ENCODE measurements around the gene MS4A3. TPM values are rescaled to one million over a fixed set of nuclear protein-coding genes. Genes with fewer than 3 reads are reported as not detected.
A peak's percentile ranks its signal among the peaks of the same experiment; 100 is the strongest.
"Not testable (repeated sequence)": the region's sequence is repeated elsewhere in the genome, so short reads cannot be mapped to it uniquely, and the experiment has no call there.

Gene MS4A3, protein sequence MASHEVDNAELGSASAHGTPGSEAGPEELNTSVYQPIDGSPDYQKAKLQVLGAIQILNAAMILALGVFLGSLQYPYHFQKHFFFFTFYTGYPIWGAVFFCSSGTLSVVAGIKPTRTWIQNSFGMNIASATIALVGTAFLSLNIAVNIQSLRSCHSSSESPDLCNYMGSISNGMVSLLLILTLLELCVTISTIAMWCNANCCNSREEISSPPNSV
- total RNA-seq, result 1 to 10 TPM; 1.2 to 1.7 TPM
- polyA plus RNA-seq (ENCODE audit: insufficient read depth, low read depth, low replicate concordance), result 0.63 TPM
- long read RNA-seq, donor 1, partial matches to known transcripts, result 0 of 1 reads
- long read RNA-seq, donor 1, other reads (novel, unspliced or antisense), result 0 of 1 reads
- long read RNA-seq, donor 2, result 0 reads

DNA sequence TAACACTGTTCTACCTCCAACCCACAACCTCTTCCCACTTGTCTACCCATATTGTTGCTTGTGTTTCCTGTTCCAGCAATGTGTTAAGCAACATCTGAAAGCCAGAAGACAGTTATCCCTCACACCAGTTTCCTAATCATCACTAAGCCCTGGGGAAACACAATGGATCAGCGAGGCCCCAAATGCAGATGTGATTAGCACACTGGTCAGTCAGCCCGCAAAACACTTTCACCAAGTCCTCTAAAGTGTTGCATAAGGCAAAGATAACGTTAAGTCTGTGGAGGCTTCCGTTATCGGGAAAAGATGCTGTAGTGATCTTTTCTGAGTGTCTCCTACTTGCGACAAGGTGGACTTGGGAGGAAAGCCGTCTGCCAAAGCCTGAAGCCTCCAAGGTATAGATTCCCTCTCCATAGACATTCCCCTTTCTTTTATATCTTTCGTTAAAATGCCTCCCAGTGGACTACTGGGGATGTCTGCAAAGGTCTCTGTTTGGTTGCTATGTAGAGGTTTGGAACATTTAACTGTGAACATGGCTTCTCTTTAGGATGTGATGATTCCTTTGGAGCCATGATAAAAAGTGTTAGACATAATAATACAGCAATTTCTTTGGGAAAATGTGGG, at the start of gene MS4A3:
MS4A3 (plus strand) TSS at position 317 of the 621 bp plus-strand sequence. CDS start 4,496 bp downstream, outside the sequence.
- no peak for DNase-seq
- no peak for TF ChIP-seq POLR2A (IDR thresholded peaks at IDR 0.05)
- TF ChIP-seq, protein P1, sequence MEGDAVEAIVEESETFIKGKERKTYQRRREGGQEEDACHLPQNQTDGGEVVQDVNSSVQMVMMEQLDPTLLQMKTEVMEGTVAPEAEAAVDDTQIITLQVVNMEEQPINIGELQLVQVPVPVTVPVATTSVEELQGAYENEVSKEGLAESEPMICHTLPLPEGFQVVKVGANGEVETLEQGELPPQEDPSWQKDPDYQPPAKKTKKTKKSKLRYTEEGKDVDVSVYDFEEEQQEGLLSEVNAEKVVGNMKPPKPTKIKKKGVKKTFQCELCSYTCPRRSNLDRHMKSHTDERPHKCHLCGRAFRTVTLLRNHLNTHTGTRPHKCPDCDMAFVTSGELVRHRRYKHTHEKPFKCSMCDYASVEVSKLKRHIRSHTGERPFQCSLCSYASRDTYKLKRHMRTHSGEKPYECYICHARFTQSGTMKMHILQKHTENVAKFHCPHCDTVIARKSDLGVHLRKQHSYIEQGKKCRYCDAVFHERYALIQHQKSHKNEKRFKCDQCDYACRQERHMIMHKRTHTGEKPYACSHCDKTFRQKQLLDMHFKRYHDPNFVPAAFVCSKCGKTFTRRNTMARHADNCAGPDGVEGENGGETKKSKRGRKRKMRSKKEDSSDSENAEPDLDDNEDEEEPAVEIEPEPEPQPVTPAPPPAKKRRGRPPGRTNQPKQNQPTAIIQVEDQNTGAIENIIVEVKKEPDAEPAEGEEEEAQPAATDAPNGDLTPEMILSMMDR (IDR thresholded peaks at IDR 0.05), result no peak
- 76 to 81% methylated on average over 8 of the region's 8 CpGs for WGBS, 2 donors
- Histone ChIP-seq H3K27ac (no peak within 1 kb of the TSS), H3K36me3 (ENCODE audit: low read depth, missing control alignments) (no peaks in the 10 kb centered on the region), H3K4me3 (no peak within 1 kb of the TSS), H3K27me3 (no peaks in the 10 kb centered on the region), H3K4me1 (no peaks in the 10 kb centered on the region), H3K9me3 (no peaks in the 10 kb centered on the region)
- intact Hi-C loops (cut with DNase I; ENCODE audit: low total_unique reads), result no loop called here

DNA sequence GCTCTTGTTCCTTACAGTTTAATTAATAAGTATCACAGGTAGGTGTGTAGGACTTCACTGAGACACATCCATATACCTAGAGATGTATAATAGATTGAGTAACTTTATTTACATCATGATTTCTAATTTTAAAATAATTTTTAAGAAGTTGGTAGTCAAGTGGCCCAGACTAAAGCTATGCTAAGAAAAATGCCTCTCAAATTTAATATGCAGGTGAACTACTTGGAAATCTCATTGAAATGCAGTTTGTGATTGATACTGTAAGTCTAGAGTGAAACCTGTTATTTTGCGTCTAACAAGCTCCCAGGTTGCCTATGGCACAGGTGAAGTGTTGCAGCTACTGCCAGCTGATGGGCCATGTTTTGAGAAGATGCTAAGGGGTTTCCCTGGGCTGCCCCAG, 39.6 kb upstream of the MS4A3 start, which contains the start of gene OOSP4B:
OOSP4B (plus strand) TSS at position 301 of the 400 bp plus-strand sequence.
- no peak for DNase-seq
- Histone ChIP-seq H3K9me3 (no peaks in the 10 kb centered on the region), H3K27me3 (no peaks in the 10 kb centered on the region), H3K4me1 (no peaks in the 10 kb centered on the region), H3K36me3 (ENCODE audit: low read depth, missing control alignments) (no peaks in the 10 kb centered on the region), H3K4me3 (no peak within 1 kb of the TSS), H3K27ac (no peak within 1 kb of the TSS)
- WGBS, 2 donors, result 94 to 100% methylated on average over 1 of the region's 1 CpG
- TF ChIP-seq, protein P1 (IDR thresholded peaks at IDR 0.05), result no peak
- no peak for TF ChIP-seq POLR2A (IDR thresholded peaks at IDR 0.05)
- intact Hi-C loops (cut with DNase I; ENCODE audit: low total_unique reads), result no loop called here

DNA sequence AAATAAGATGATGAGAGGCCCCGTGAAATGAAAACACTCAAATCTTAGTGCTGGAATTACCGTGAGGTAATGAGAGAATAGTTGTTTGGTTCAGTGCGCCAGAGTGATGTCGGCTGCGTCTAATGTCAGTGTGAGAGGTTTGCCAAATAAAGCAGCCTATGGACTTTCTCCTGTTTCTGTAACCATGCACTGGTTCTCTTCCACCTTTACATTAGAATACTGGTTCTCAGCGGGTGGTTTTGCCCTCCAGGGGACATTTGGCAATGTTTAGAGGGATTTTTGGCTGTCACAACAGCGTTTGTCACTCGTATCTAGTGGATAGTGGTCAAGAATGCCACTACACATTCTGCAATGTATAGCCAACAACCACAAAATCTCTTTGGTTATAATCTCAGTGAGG, 38.4 kb upstream of the MS4A3 start:
- Histone ChIP-seq H3K9me3 (no peaks in the 10 kb centered on the region), H3K36me3 (ENCODE audit: low read depth, missing control alignments) (no peaks in the 10 kb centered on the region), H3K27ac (no peak overlapping the region), H3K4me3 (no peak overlapping the region), H3K4me1 (no peaks in the 10 kb centered on the region), H3K27me3 (no peaks in the 10 kb centered on the region)
- WGBS, 2 donors, result 45 to 76% methylated on average over 8 of the region's 8 CpGs
- no peak for DNase-seq
- no peak for TF ChIP-seq POLR2A (IDR thresholded peaks at IDR 0.05)
- TF ChIP-seq, protein P1 (IDR thresholded peaks at IDR 0.05), result no peak
- intact Hi-C loops (cut with DNase I; ENCODE audit: low total_unique reads), result no loop called here

DNA sequence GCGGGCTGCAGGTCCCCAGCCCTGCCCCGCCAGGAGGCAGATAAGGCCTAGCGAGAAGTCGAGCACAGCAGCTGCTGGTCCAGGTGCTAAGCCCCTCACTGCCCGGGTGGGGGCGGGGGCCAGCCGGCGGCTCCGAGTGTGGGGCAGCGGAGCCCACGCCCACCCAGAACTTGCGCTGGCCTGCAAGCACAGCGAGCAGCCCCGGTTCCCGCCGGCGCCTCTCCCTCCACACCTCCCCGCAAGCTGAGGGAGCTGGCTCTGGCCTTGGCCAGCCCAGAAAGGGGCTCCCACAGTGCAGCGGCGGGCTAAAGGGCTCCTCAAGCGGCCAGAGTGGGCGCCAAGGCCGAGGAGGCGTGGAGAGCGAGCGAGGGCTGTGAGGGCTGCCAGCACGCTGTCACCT, 36.1 kb upstream of the MS4A3 start:
- H3K36me3 ChIP-seq (ENCODE audit: low read depth, missing control alignments); DNase-seq; H3K27me3 ChIP-seq; intact Hi-C loops (cut with DNase I; ENCODE audit: low total_unique reads); H3K9me3 ChIP-seq; H3K4me1 ChIP-seq; H3K27ac ChIP-seq: not testable (repeated sequence)
- WGBS, 2 donors, result 76 to 93% methylated on average over 6 to 8 of the region's 27 CpGs
- H3K4me3 ChIP-seq, result peak overlapping the region in 1 of 2 donors; percentile 52

DNA sequence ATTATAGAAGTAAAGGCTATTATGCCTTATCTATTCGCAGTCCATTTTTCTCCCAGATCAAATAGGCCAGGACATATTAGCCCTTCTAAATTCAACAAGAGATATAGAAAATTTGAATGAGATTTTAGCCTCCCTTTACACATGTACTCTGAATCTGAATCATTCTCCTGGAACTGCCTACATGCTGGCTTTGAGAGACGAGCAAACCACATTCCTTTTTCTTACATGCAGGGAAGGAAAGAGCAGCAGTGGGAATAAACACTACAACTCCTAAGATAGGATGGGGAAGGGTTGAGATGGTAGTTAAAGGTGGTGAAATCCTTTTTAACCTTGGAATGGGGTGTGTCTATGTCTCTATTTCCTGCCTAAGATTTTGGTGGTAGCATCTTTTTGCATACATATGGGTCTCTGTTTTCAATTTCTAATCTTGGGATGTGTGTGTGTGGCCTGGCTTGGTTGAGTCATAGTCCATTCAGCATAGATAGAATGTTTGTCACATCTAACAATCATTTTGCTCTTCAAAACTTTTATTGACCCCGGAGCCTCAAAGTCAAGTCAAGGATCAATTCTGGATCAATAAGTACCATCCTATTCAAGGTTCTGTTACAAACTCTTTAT, 27.3 kb upstream of the MS4A3 start:
- intact Hi-C loops (cut with DNase I; ENCODE audit: low total_unique reads), result no loop called here
- TF ChIP-seq, protein P1 (IDR thresholded peaks at IDR 0.05), result no peak
- TF ChIP-seq POLR2A (IDR thresholded peaks at IDR 0.05), result no peak
- Histone ChIP-seq H3K4me1 (no peaks in the 10 kb centered on the region), H3K36me3 (ENCODE audit: low read depth, missing control alignments) (no peaks in the 10 kb centered on the region), H3K27ac (no peak overlapping the region), H3K4me3 (no peak overlapping the region), H3K9me3 (no peaks in the 10 kb centered on the region), H3K27me3 (no peaks in the 10 kb centered on the region)
- 83 to 84% methylated on average over 3 of the region's 3 CpGs for WGBS, 2 donors
- DNase-seq, result no peak
